Body of pancreas (tissue), 4 donors: ENCODE measurements around the gene SHLD1.

Experiments used
- POLR2A ChIP-seq, 3 donors: fragments of 450-650 bp; IDR thresholded peaks; one replicate each; pipeline ENCODE4 v1.6.1; 2016; ENCODE audit warnings: antibody characterized with exemption in 3 of 3, mild to moderate bottlenecking in 2 of 3
- TF ChIP-seq, protein P1 (sequence below), 7 experiments: fragments of 450-650 bp in 4 of 7; fragments of 200-600 bp in 3 of 7; sonication (generic) in 3 of 7; IDR thresholded peaks; one replicate each; pipeline ENCODE4 v1.5.1; 2016 to 2019; ENCODE audit warnings: antibody characterized with exemption in 7 of 7

DNA sequence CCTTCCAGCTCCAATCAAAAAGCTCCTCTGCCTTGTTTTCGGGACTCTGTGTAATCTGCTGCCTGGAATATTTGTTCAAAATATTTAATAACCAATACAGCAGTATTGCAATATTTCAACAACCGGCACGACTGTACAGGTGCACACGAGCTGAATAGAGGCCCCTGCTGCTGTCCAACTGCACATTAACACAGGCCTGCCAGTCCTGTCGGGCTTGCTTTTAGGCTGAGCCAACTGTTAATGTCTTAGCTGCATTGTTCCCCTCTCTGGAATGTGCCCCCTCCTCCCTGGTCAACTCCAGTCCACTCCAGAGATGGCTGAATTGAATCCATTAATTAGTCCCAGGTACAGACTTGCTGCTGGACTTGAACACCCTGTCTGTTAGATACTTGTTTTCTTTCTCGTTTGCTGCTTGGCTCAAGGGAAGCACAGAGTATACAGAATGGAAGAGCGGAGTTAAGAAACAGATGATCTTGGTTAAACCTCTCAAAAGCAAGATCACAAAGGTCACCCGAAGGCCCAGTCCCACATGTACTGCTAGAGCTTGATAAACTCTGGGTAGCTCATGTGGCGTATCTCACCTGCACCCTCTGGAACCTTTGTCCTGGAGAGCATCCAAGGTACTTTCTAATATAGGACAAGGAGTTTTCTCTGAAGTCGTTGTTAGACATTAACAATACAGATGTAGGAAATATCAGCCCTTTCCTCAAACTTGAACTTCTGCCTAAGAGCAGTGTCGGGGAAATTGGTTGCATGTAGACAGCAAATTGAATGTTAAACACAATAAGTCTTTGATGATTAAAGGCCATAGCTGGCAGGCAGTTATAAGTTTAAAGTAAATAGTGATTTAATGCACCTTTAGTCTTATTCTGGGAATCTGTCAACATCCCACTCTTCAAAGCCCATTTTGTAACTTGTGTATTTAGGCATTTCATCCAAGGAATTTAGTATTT lies 31.9 kb downstream of the SHLD1 start:
- no peak for TF ChIP-seq POLR2A (IDR thresholded peaks at IDR 0.05)
- TF ChIP-seq, protein P1, sequence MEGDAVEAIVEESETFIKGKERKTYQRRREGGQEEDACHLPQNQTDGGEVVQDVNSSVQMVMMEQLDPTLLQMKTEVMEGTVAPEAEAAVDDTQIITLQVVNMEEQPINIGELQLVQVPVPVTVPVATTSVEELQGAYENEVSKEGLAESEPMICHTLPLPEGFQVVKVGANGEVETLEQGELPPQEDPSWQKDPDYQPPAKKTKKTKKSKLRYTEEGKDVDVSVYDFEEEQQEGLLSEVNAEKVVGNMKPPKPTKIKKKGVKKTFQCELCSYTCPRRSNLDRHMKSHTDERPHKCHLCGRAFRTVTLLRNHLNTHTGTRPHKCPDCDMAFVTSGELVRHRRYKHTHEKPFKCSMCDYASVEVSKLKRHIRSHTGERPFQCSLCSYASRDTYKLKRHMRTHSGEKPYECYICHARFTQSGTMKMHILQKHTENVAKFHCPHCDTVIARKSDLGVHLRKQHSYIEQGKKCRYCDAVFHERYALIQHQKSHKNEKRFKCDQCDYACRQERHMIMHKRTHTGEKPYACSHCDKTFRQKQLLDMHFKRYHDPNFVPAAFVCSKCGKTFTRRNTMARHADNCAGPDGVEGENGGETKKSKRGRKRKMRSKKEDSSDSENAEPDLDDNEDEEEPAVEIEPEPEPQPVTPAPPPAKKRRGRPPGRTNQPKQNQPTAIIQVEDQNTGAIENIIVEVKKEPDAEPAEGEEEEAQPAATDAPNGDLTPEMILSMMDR (IDR thresholded peaks at IDR 0.05), result no peak
